ENCODE data around the gene TMEM120A.

TMEM120A gene

DNA sequence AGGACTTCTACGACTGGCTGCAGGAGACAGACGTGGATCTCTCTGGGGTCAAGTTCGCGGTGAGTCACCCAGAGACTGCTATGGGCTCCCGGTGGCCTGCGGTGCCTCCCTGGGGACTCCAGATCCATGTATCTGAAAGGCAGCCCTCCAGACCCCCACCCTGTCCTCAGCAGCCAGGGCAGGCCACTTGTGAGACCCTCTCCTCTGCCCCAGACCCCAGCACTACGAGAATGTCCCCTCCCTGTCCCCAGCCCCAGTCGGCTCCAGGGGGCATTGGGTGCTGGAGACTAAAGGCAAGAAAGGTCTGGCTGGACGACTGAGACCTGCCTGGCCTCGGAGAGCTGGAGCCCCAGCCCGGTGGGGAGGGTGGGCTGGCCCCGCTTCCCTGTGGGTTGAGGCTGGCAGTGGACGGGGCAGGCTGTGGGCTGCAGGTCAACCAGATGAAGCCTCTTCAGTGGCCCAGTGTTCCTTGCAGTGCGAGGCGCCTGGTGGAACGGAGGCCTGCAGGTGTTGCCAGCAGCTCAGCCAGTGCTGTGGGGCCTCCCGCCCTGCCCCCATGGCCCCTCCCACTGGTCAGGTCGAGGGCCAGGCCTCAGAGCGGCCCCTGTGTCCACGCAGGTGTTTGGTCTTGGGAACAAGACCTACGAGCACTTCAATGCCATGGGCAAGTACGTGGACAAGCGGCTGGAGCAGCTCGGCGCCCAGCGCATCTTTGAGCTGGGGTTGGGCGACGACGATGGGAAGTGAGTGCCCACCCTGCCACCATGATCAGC, 13.8 kb downstream of the TMEM120A start:
- DNase-seq: no peak

DNA sequence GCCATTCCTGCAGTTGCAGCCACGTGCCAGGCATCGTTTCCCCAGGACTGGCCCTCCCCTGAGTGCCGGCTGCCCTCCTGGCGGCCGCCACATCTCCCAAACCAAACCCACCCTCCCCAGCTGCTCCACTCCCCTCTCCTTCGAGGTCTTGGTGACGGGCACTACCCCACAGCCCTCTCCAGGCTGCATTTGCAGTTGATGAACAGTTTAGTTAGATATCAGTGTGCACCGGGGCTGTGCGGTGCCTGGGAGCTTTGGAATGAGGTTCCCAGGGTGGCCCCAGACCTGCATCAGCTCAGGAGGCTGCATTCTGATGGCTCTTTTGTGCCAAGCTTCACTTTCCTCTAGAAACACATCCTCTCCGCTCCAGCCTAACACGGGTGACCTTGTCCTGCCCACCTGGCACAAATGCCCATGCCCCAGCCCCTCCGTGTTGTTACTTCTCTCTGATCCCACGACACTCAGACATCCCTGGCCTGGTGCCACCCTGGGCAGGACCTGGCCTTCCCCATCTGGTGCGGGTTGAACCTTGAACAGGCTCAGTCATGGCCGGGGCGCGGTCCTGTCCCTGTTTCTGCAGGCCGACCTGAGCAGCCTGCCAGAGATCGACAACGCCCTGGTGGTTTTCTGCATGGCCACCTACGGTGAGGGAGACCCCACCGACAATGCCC, 14.5 kb downstream of the TMEM120A start:
- DNase-seq: no peak

DNA sequence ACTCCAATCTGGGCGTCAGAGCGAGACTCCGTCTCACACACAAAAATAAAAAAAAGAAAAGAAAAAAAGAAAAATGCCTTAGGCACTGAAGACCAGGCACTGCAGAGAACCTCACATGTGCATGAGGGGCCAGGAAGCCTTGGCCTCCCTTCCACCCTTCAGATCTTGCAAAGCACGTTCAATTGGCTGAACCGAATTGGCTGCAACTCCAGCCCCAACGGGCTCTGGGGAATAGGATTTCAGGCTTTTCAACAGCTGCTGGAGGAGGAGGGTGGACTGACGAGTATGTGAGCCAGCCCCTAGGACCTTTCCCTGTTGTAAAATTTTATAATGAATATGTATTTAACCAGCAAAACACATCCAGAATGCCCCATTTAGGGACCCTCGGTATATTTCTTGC, 16.7 kb downstream of the TMEM120A start:
- no peak for DNase-seq

DNA sequence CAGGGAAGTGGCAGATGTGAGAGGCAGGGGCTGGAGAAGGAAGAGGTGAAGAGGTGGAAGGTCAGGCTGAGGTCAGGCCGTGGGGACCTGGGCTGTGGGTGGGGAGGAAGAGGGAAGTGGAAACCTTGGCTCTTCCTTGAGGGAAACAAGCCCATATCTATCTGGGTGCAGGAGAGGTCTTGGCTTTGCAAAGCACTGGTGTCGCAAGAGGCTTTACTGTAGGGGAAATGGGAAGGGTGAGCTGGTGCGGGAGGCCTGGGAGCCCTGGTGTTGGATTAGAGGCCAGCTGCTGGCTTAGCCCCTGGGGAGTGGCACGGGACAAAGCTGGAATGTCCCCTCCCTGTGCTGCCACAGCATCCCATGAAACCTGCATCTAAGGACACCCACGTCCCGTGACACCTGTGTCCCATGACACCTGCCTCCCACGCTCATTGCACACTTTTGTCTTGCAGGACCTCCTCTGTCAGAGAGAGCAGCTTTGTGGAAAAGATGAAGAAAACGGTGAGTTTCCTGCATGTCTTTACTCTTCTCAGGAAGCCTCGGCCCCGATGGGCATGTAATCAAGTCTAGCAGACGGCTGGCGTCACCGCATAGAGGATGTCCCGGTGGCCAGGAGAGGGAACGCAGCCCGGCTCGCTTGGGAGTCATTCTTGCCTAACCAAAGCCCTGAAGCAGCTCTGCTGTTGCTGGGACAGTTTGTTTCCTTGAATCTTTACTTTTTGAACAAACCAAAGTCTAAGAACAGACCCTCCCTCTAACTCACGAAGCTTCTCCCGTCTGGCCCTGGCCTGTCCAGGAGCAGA, 22.2 kb downstream of the TMEM120A start:
- DNase-seq: no peak

DNA sequence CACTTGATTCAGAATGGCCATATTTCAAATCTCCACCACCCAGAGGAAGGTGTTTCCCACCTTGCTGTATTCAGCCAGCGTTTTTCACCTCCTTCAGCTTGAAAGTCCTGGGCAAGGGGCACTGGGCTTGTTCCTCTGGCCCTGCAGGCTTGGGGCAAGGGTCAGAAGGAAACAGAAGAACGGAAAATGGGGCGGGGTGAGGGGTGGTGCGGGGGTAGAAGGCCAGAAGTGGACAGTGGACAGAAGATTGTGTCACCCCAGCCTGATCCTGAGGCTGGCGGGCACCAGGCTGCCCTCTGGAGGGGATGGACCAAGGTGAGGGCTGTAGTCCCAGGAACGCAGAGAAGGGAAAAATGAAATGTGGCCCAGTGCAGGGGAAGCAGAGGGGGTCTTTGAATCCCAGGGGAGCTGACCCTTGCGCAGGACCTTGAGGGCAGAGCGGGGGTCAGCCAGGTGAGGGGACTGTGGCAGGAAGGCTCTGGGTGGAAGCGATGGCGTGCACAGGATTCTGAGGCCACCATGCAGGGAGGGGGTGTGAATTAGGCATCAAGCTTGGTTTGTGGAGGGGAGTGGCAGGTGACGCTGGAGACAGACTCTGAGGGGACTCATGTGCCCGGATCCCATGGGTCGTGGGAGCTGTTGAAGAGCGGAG, 23.0 kb downstream of the TMEM120A start:
- no peak for DNase-seq

DNA sequence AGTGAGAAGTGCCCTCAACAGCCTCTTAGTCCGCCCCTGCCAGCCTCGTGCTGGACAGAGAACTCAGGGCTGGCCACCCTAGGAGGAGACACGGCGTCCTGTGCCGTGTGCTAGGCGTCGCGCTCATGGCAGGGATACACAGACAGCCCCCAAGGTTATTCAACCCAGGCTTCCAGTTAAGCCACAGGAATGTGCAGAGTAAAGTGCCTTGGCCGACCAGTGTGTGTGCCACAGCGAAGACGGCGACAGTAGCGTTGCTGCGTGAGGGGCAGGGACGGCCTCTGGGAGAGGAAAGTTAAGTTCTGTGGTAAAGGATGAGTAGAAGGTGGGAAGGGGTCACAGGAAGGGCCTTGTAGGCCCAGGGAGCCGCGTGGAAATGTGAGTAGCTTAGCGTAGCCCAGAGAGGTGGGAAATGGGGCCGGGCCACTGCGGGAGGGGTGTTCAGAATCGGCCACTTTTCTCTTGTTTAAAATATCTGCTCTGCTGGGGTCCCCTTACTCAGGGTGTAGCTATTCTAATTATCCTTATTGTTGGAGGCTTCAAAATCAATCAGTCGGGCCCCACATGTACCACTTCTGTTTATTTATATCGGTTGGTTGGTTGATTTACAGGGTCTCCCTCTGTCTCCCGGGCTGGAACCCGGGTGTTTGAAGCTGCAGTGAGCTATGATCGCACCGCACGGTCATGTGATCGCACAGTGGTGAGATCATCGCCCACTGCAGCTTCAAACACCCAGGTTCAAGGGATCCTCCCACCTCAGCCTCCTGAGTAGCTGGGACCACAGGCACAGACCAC, 24.5 kb downstream of the TMEM120A start:
- DNase-seq: no peak

DNA sequence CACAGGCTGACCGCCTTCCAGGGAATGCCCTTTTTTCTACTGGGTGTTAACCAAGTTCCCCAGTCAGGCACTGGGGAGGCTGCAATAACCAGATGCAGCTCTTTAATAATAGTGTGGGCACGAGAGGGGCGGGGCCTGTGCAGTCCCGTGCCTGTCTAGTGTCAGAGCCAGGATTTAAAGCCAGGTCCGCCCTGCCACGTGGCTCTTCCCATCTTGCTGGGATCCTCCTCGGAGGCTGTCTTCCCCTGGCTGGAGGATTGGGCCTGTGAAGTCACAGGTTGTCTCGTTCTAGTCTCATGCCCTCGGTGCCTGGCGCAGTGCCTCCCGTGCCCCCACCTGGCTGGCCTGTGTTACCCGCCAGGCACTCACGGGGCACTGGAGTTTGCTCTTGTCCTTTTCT, 25.2 kb downstream of the TMEM120A start:
- no peak for DNase-seq

DNA sequence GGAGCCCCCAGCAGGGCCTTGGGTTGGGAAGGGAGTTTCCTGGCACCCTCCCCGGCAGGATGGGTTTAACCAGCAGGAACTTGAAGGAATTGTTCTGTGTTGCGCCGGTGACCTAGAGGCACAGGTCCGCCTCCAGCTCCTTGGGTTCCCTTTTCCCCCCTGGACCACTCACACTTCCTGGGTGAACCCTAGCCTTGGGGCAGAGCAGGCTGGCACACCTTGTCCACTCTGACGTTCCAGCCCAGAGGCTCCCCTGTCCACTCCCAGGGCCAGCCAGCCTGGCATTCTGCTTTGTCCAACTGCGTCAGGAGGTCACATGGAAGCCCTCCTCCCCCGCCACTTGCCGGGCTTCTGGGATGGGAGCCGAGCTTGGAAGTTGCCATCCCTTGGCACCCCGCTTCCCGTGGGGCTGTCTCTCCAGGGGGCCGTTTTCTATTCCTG, 25.8 kb downstream of the TMEM120A start:
- DNase-seq: no peak

DNA sequence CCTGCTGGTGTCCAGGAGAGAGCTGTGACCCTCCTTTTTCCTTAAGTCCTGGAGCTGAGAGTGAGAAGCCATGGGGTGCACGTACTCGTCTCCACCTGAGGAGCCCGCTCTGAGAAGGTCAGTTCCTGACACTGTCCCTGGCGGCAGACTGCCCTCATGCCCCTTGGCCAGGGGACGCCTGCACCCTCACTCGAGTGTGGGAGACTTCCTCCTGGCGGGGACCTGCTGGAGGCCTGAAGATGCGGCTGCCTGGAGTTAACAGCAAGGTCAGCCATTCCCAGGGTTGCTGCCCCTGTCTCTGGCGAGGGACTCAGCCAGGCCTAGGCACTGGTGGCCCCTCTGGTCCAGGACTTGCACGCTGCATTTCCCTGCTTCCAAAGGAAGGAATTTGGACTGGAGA, 26.4 kb downstream of the TMEM120A start:
- DNase-seq: no peak

DNA sequence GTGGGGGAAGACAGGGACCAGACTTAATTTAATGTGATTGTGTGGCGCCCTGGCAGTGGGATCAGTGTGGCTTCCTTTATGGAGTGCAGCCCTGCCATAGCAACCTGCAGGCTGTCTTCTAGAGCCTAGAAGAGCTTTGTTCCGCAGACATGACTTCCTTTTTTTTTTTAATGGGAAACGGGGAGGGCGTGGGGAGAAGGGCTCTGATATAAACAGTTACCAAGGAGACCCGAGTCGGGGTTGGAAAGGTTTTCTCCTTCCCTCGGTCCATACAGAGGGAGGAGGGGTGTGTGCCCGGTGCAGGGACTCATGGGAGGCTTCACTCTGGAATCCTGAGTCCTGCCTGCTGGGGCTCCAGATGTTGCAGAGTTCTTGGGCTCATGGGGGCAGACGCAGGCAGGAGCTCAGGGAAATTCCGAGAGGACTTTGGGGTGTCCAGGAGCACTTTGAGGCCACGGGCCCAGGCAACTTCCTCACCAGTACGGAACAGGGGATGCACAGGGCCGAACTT, 26.9 kb downstream of the TMEM120A start:
- DNase-seq: no peak

DNA sequence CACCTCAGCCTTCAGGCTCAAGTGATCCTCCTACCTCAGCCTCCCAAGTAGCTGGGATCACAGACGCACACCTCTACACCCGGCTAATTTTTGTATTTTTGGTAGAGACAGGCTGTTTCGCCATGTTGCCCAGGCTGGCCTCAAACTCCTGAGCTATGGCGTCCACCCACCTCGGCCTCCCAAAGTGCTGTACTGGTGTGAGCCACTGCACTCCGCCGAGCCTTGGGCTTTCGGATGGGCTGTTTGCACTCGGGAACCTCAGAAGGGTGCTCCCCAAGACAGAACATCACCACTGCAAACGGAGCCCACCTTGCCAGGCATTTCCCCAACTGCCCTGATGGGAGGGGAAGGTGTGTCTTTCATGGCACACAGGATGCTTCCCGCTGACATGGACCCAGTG, 27.3 kb downstream of the TMEM120A start:
- no peak for DNase-seq

DNA sequence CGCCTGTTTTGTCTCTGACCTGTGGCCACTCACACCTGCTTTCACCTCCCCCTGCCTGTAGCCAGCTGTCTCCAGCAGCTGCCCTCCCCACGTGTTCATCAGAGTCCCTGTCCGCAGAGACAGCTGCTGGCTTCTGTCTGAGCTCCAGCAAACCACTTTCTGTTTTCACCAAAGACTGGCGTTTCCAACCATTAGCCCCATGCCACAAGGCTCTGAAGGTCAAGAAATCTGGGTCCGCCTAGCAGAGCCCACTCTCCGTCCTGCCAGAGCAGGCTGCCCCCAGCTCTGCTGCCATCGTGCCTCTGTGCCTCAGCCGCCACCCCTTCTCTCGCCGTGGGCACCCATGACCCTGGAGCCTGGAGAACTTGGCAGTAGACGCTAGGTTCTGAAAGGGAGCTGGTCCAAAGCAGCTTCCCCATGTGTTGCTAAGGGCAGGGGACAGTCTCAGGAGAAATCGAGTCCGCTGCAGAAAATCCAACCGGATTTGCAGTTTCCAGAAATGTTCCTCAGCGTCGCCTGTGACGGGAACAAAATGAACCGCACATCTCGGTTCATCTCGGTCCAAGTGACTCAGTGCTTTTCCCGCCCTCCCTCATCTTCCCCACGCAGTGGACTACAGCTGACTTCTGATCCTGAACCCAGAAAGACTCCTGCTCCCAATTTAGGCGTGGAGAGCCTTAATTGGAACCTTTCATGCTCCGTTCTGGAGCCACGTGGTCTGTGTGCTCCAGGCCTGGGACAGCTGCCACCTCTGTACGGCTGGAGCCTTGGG, 28.0 kb downstream of the TMEM120A start:
- DNase-seq: no peak

DNA sequence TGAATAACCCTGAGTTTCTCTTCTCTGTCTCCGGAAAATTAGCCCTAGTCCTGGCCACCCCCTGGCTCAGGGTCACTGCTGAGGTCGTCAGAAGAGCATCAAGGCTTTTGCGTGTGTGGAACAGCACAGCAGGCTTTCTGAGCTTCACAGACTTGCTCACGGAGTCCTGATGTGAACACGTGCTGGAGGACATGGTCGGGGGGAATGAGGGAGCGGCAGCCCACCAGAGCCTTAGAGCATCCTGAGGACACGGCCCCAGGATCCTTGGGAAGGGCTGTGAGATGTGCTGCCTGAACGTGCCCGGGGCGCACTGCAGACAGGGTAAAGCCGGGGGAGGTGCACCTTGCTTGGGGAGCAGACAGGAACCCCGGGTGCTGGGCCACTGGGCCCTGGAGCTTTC, 28.8 kb downstream of the TMEM120A start:
- no peak for DNase-seq

DNA sequence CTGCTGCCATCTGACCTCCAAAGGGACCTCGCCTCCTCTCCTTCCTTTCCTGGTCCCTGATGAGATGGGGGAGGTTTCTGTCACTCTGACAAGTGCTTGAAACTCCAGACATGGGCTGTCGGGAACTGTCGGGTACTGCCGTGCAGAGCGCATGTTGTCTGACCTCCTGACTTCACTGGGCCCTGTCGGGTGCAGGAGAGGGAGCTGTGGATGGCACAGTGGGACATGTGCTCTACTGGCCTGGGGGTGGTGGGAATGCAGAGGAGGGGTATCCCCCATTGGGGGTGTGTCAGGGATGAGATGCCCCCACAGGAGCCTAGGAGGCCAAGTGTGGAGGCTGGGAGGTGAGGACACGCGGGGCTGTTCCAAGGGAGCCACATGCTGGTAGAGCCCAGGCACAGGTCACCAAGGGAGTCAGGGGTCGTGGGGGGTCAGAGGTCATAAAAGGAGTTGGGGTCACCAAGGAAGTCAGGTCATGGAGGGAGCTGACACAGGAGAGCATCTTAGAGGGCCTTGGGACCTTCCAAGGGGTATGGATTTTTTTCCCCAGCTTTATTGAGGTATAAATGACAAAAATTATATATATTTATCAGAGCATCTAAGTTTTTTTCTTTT, 30.9 kb downstream of the TMEM120A start:
- no peak for DNase-seq

DNA sequence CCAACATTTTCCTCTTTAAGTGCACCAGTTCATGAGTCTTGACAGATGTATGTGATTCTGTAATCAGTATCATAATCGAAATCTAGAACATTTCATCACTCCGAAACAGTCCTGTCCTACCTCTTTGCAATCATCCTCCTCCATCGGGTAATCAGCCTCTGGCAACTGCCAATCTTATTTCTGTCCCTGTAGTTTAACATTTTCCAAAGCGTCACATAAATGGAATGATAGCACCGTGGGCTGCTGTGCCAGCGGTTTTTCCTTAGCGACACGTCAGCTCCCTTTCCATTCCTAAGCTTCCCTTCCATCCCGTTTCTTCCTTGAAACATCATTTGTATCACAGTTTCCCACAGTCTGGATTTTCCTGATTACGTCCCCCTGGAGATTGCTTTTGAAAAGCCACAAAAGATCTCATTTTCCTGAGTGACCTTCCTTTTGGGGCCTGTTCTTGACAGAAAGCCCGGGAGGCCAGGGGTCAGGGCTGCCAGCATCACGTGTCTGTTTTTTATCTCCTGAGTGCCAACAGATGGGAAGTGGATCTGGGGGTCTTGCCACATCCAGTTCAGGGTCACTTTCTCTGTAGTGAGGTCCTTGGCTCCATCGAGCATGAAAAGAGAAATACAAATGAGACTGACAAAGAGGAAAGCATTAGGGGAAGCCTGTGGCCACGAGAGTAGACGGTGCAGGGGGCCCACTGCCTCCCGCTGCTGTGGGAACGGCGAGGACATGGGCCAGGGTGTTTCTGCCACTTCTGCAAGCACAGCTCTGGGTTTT, 31.6 kb downstream of the TMEM120A start:
- no peak for DNase-seq

DNA sequence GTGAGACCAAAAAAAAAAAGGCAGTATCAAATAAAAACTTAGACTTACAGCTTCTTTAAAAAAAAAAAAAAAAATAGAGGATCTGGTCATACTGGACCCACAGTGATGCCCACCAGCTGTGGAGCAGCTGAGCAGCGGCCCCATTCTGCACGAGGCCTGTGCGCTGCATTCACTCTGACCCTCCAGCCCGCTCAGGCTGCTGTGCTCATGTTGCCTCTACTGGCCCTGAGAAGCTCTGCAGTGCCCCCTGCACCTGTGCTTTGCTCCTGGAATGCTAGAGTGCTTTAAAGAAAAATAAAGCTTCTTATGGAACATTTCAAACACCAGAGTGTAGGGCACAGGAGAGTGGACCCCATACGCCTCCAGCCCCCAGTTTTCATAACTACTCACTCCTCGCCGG, 33.2 kb downstream of the TMEM120A start:
- no peak for DNase-seq

DNA sequence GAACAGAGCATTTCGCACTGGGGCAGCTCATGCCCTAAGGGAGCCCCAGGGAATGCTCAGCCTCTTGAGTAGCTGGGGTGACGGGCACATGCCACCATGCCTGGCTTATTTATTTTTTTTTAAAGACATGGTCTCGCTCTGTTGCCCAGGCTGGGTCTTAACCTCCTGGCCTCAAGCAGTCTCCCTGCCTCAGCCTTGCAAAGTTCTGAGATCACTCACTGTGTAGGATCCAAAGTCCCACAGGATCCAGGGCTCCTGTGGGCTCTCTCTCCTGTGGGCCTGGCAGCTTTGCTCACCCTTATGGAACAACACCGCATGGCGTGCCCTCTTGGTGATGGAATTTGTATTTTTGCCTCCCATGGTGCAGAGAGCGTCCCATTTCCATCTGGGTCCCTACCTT, 34.0 kb downstream of the TMEM120A start:
- no peak for DNase-seq

DNA sequence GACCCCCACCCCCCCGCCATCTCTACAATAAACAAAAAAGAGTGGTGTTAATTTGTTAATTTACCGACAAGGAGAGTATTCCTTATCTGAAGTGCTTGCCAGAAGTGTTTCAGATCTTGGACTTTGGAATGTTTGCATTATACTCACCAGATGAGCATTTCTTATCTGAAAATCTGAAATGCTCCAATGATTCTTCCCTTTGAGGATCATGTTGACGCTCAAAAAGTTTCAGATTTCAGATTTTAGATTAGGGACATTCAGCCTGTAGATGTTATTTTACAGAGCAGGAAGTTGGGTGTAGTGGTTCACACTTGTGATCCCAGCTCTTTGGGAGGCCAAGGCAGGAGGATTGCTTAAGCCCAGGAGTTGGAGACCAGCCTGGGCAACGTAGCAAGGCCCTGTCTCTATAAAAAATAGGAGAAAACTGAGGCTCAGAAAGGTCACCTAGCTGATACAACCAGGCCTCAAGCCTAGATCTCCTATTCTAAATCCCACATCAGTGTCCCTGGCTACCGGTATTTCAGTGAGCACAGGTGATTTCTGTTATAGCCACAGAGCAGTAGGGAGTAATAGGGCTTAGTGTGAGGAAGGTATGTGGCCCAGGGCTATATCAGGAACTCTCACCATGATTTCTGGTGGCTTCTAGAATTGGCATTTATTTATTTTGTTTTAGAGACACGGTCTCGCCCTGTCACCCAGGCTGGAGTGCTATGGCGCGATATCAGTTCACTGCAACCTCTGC, 35.4 kb downstream of the TMEM120A start:
- no peak for DNase-seq
